ENCODE results near the gene DYNC1I1. TPM values are rescaled to one million over a fixed set of nuclear protein-coding genes. Genes with fewer than 3 reads are reported as not detected.

Gene DYNC1I1
- total and polyA plus RNA-seq, 2 experiments from 2014 or later: 0.53 to 1.4 TPM

- no peak overlapping the region for H3K9ac ChIP-seq
- H3K79me2 ChIP-seq (ENCODE audit: insufficient read depth): no peaks in the 10 kb centered on the region
- DNase-seq: no peak
- H3F3A ChIP-seq (ENCODE audit: insufficient read depth): 0 out of 2 replicates have a peak, but pooled peaks cover 8% of the 10 kb centered on the region
- no peaks in the 10 kb centered on the region for H3K36me3 ChIP-seq (ENCODE audit: low read depth)
- no peak overlapping the region for H3K27ac ChIP-seq
- no peaks in the 10 kb centered on the region for H3K9me2 ChIP-seq (ENCODE audit: insufficient read depth)
- in situ Hi-C loops (cut with MboI): no loop called here
- H3K4me2 ChIP-seq (ENCODE audit: unreplicated experiment): no peak overlapping the region
- no peaks in the 10 kb centered on the region for H3K9me3 ChIP-seq (ENCODE audit: low read depth)
- no peaks in the 10 kb centered on the region for H4K20me1 ChIP-seq (ENCODE audit: insufficient read depth)
- no peak overlapping the region for H2AFZ ChIP-seq
- H3K4me3 ChIP-seq: no peak overlapping the region
- no peaks in the 10 kb centered on the region for H3K27me3 ChIP-seq (replicated peaks; ENCODE audit: insufficient read depth)
- no peak for TF ChIP-seq EZH2 (IDR thresholded peaks at IDR 0.05; ENCODE audit: insufficient read depth, poor library complexity, severe bottlenecking)
- no peak for TF ChIP-seq EZH2phosphoT487 (IDR thresholded peaks at IDR 0.05; ENCODE audit: insufficient read depth, low read depth)
- 62 to 66% methylated on average over 3 of the region's 3 CpGs for WGBS, 2 experiments (ENCODE audit: low coverage in 1 of 2, low lambda C conversion rate in 2 of 2, missing lambda C conversion rate in 2 of 2)
- H3K4me1 ChIP-seq (ENCODE audit: insufficient read depth): peaks cover 9% of the 10 kb centered on the region
Measured at GRCh38 chr7:96085953-96086352, 313.6 kb downstream of the DYNC1I1 start.

GRCh38 chr7:96088579-96088978 lies 316.2 kb downstream of the DYNC1I1 start:
- DNase-seq: no peak

GRCh38 chr7:96089511-96089910 lies 317.2 kb downstream of the DYNC1I1 start:
- no peaks in the 10 kb centered on the region for H3K79me2 ChIP-seq (ENCODE audit: insufficient read depth)
- 98 to 99% methylated on average over 3 of the region's 3 CpGs for WGBS, 2 experiments (ENCODE audit: low coverage in 1 of 2, low lambda C conversion rate in 2 of 2, missing lambda C conversion rate in 2 of 2)
- H3K4me2 ChIP-seq (ENCODE audit: unreplicated experiment): no peak overlapping the region
- H3F3A ChIP-seq (ENCODE audit: insufficient read depth): peaks cover 26% of the 10 kb centered on the region
- in situ Hi-C loops (cut with MboI): no loop called here
- DNase-seq: no peak
- no peaks in the 10 kb centered on the region for H4K20me1 ChIP-seq (ENCODE audit: insufficient read depth)
- no peaks in the 10 kb centered on the region for H3K9me2 ChIP-seq (ENCODE audit: insufficient read depth)
- H3K27me3 ChIP-seq (replicated peaks; ENCODE audit: insufficient read depth): no peaks in the 10 kb centered on the region
- no peak overlapping the region for H3K9ac ChIP-seq
- no peak overlapping the region for H2AFZ ChIP-seq
- peaks cover 20% of the 10 kb centered on the region for H3K4me1 ChIP-seq (ENCODE audit: insufficient read depth)
- no peak overlapping the region for H3K27ac ChIP-seq
- H3K4me3 ChIP-seq: no peak overlapping the region
- no peaks in the 10 kb centered on the region for H3K36me3 ChIP-seq (ENCODE audit: low read depth)
- H3K9me3 ChIP-seq (ENCODE audit: low read depth): no peaks in the 10 kb centered on the region
- TF ChIP-seq EZH2 (IDR thresholded peaks at IDR 0.05; ENCODE audit: insufficient read depth, poor library complexity, severe bottlenecking) (no peak), EZH2phosphoT487 (IDR thresholded peaks at IDR 0.05; ENCODE audit: insufficient read depth, low read depth) (no peak)

More at GRCh38 chr7:96088579-96088978, 316.2 kb downstream of the DYNC1I1 start:
- no peaks in the 10 kb centered on the region for H3K79me2 ChIP-seq (ENCODE audit: insufficient read depth)
- TF ChIP-seq EZH2 (IDR thresholded peaks at IDR 0.05; ENCODE audit: insufficient read depth, poor library complexity, severe bottlenecking) (no peak), EZH2phosphoT487 (IDR thresholded peaks at IDR 0.05; ENCODE audit: insufficient read depth, low read depth) (no peak)
- H3F3A ChIP-seq (ENCODE audit: insufficient read depth): peaks cover 16% of the 10 kb centered on the region; the same call in 1 of the 2 replicates
- H3K4me1 ChIP-seq (ENCODE audit: insufficient read depth): peaks cover 14% of the 10 kb centered on the region
- no peak overlapping the region for H3K4me3 ChIP-seq
- H3K9me3 ChIP-seq (ENCODE audit: low read depth): no peaks in the 10 kb centered on the region
- no peak overlapping the region for H3K9ac ChIP-seq
- no peak overlapping the region for H2AFZ ChIP-seq
- no peaks in the 10 kb centered on the region for H3K27me3 ChIP-seq (replicated peaks; ENCODE audit: insufficient read depth)
- H3K4me2 ChIP-seq (ENCODE audit: unreplicated experiment): no peak overlapping the region
- no peak overlapping the region for H3K27ac ChIP-seq
- H4K20me1 ChIP-seq (ENCODE audit: insufficient read depth): no peaks in the 10 kb centered on the region
- in situ Hi-C loops (cut with MboI): no loop called here
- no peaks in the 10 kb centered on the region for H3K9me2 ChIP-seq (ENCODE audit: insufficient read depth)
- WGBS, 2 experiments (ENCODE audit: low coverage in 1 of 2, low lambda C conversion rate in 2 of 2, missing lambda C conversion rate in 2 of 2): 87 to 88% methylated on average over 5 of the region's 5 CpGs
- H3K36me3 ChIP-seq (ENCODE audit: low read depth): no peaks in the 10 kb centered on the region

- TF ChIP-seq EZH2 (IDR thresholded peaks at IDR 0.05; ENCODE audit: insufficient read depth, poor library complexity, severe bottlenecking) (no peak), EZH2phosphoT487 (IDR thresholded peaks at IDR 0.05; ENCODE audit: insufficient read depth, low read depth) (no peak)
- Histone ChIP-seq H3K27me3 (replicated peaks; ENCODE audit: insufficient read depth) (no peaks in the 10 kb centered on the region), H3K79me2 (ENCODE audit: insufficient read depth) (no peaks in the 10 kb centered on the region), H3K9me3 (ENCODE audit: low read depth) (no peaks in the 10 kb centered on the region), H3K9ac (no peak overlapping the region), H3K27ac (no peak overlapping the region), H3K9me2 (ENCODE audit: insufficient read depth) (no peaks in the 10 kb centered on the region), H2AFZ (no peak overlapping the region), H3K4me1 (ENCODE audit: insufficient read depth) (peaks cover 10% of the 10 kb centered on the region), H3K36me3 (ENCODE audit: low read depth) (no peaks in the 10 kb centered on the region), H3F3A (ENCODE audit: insufficient read depth) (peaks cover 18% of the 10 kb centered on the region), H3K4me2 (ENCODE audit: unreplicated experiment) (no peak overlapping the region), H3K4me3 (no peak overlapping the region), H4K20me1 (ENCODE audit: insufficient read depth) (no peaks in the 10 kb centered on the region)
- WGBS, 2 experiments (ENCODE audit: low coverage in 1 of 2, low lambda C conversion rate in 2 of 2, missing lambda C conversion rate in 2 of 2): 78 to 85% methylated on average over 6 of the region's 6 CpGs
- in situ Hi-C loops (cut with MboI): no loop called here
- no peak for DNase-seq
Measured at GRCh38 chr7:96090756-96091155, 318.4 kb downstream of the DYNC1I1 start.

- no peak overlapping the region for H3K4me3 ChIP-seq
- in situ Hi-C loops (cut with MboI): no loop called here
- peak; percentile 93 for DNase-seq
- peaks cover 18% of the 10 kb centered on the region for H3F3A ChIP-seq (ENCODE audit: insufficient read depth)
- H3K9me3 ChIP-seq (ENCODE audit: low read depth): no peaks in the 10 kb centered on the region
- no peaks in the 10 kb centered on the region for H4K20me1 ChIP-seq (ENCODE audit: insufficient read depth)
- peaks cover 10% of the 10 kb centered on the region for H3K4me1 ChIP-seq (ENCODE audit: insufficient read depth)
- no peak overlapping the region for H3K4me2 ChIP-seq (ENCODE audit: unreplicated experiment)
- H3K36me3 ChIP-seq (ENCODE audit: low read depth): no peaks in the 10 kb centered on the region
- H3K27ac ChIP-seq: peak overlapping the region; percentile 49
- 0% methylated on average over 1 of the region's 1 CpG for WGBS, 2 experiments (ENCODE audit: low coverage in 1 of 2, low lambda C conversion rate in 2 of 2, missing lambda C conversion rate in 2 of 2)
- H3K79me2 ChIP-seq (ENCODE audit: insufficient read depth): no peaks in the 10 kb centered on the region
- peak overlapping the region; percentile 18 for H3K9ac ChIP-seq
- H2AFZ ChIP-seq: 0 out of 2 replicates have a peak overlapping the region, but pooled peaks have one; percentile 27
- no peaks in the 10 kb centered on the region for H3K9me2 ChIP-seq (ENCODE audit: insufficient read depth)
- H3K27me3 ChIP-seq (replicated peaks; ENCODE audit: insufficient read depth): no peaks in the 10 kb centered on the region
- TF ChIP-seq EZH2 (IDR thresholded peaks at IDR 0.05; ENCODE audit: insufficient read depth, poor library complexity, severe bottlenecking): no peak
- no peak for TF ChIP-seq EZH2phosphoT487 (IDR thresholded peaks at IDR 0.05; ENCODE audit: insufficient read depth, low read depth)
Measured at GRCh38 chr7:96093435-96093834, 321.1 kb downstream of the DYNC1I1 start.
